DND-41 (cell line): Measurements from ENCODE around the gene RNF186.

Source experiments
- EZH2 ChIP-seq: IDR thresholded peaks from 3 replicates; pipeline ENCODE4 v1.6.1; 2012; ENCODE audit warnings: borderline replicate concordance, low read depth, mild to moderate bottlenecking, moderate library complexity, low read length, inconsistent platforms; ENCODE audit not compliant: severe bottlenecking
- TF ChIP-seq, protein P1 (sequence below): IDR thresholded peaks from 2 replicates; pipeline ENCODE4 v1.5.1; 2012; ENCODE audit warnings: borderline replicate concordance, low read length, moderate library complexity, mild to moderate bottlenecking; ENCODE audit not compliant: poor library complexity, severe bottlenecking; ENCODE audit errors: extremely low read depth

DNA sequence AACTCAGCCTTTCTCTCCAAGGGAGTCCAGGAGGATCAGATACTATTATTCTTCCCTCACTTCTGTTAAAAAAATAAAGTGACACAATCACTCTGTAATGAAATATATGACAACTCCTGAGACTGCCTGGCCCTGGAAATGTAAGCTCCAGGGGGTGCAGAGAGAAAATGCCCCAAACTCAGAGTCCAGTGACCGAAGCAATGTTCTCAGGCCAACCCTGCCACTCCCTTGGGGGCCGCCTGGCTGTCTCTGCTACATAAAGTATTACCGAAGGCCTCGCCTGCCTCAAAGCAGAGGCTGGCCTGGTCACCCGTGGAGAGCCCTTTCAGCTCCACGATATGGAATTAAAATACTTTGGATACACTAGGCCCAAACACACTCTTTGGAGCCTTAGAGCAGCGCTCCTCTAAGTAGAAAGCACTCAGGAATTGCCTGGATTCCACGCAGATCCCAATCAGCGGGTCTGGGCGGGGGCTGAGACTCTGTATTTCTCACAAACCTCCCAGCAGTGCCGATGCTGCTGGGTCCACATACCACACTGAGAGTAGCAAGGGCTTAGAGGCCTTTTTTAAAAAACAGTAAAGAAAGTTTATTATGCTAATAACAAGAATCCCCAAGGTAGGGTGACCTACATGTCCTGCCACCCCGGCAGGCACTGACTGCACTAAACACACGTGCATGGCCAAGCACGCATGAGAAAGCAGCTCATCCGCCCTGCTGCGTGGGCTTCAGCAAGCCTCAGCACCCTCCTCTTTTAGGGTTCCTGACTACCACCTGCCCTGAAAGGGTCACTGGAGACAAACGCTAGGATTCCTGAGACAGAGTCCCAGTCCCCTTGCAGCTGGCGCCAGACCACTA is 46.5 kb downstream of the RNF186 start:
- TF ChIP-seq, protein P1, sequence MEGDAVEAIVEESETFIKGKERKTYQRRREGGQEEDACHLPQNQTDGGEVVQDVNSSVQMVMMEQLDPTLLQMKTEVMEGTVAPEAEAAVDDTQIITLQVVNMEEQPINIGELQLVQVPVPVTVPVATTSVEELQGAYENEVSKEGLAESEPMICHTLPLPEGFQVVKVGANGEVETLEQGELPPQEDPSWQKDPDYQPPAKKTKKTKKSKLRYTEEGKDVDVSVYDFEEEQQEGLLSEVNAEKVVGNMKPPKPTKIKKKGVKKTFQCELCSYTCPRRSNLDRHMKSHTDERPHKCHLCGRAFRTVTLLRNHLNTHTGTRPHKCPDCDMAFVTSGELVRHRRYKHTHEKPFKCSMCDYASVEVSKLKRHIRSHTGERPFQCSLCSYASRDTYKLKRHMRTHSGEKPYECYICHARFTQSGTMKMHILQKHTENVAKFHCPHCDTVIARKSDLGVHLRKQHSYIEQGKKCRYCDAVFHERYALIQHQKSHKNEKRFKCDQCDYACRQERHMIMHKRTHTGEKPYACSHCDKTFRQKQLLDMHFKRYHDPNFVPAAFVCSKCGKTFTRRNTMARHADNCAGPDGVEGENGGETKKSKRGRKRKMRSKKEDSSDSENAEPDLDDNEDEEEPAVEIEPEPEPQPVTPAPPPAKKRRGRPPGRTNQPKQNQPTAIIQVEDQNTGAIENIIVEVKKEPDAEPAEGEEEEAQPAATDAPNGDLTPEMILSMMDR, result no peak
- TF ChIP-seq EZH2, result no peak
